Psoas muscle (tissue), 8 donors: ENCODE data around the gene ESPL1. TPM values are rescaled to one million over a fixed set of nuclear protein-coding genes. Genes with fewer than 3 reads are reported as not detected.
A peak's percentile ranks its signal among the peaks of the same experiment; 100 is the strongest.
"Not testable (repeated sequence)": the region's sequence is repeated elsewhere in the genome, so short reads cannot be mapped to it uniquely, and the experiment has no call there.

Experiments
- ATAC-seq, 4 donors: fragments of 200-7000 bp; cut with Tn5 transposase; one replicate each; pipeline ENCODE4 v1.9.1; 2020; ENCODE audit warnings: moderate library complexity in 3 of 4, mild to moderate bottlenecking in 2 of 4
- DNase-seq, 2 donors: peaks; one replicate each; pipeline ENCODE4 v3.0.0-alpha.2; 2020
- H3K27ac ChIP-seq: fragments of 200-600 bp; one replicate; pipeline ENCODE4 v1.8.0; 2022
- H3K27me3 ChIP-seq, 3 donors: fragments of 200-600 bp in 1 of 3; one replicate each; pipeline versions ENCODE4 v1.6.1 to v1.8.0; 2013 to 2022; ENCODE audit warnings: low read length in 2 of 3, mild to moderate bottlenecking in 2 of 3, moderate library complexity in 1 of 3; ENCODE audit not compliant: insufficient read depth in 3 of 3
- H3K36me3 ChIP-seq, 2 donors: fragments of 200-600 bp in 1 of 2; one replicate each; pipeline versions ENCODE4 v1.6.1 to v1.8.0; 2013 to 2022; ENCODE audit warnings: low read depth in 1 of 2, mild to moderate bottlenecking in 1 of 2, moderate library complexity in 1 of 2; ENCODE audit not compliant: insufficient read depth in 1 of 2
- H3K4me1 ChIP-seq: fragments of 200-600 bp; one replicate; pipeline ENCODE4 v1.8.0; 2022
- H3K4me3 ChIP-seq: fragments of 200-600 bp; one replicate; pipeline ENCODE4 v1.8.0; 2022; ENCODE audit warnings: mild to moderate bottlenecking
- H3K9me3 ChIP-seq: fragments of 200-600 bp; one replicate; pipeline ENCODE4 v1.8.0; 2022
- CTCF ChIP-seq: fragments of 200-600 bp; IDR thresholded peaks from one replicate; pipeline ENCODE4 v1.8.0; 2022; ENCODE audit warnings: antibody characterized with exemption
- WGBS, 3 donors: extraction: QIAGEN DNeasy Blood & Tissue Kit; methylation state at CpG; one replicate each; pipeline versions ENCODE4 v1.1.6 to v1.1.7; 2013; 5-methylcytosine and 5-hydroxymethylcytosine counted together
- intact Hi-C, 2 donors: fragments of 100-400 bp; cut with DNase I; formaldehyde crosslinking; loops; one replicate each; pipeline versions ENCODE4 v1.11.0 to v1.14.2; 2022
- polyA plus RNA-seq, 3 donors: library from polyadenylated mRNA; stranded (reverse); fragments of 200-250 nt; gene quantifications; one replicate each; pipeline ENCODE4 v1.2.3, GENCODE V29; 2013
- total RNA-seq, 4 donors: library from RNA; stranded (reverse); fragmentation: NEBNext Ultra II Directional in 2 of 4; extraction: Animal tissue kit (Norgen Biotek cat#: 25700) in 2 of 4; gene quantifications; one replicate each; pipeline versions ENCODE4 v1.2.1 to v1.2.4, GENCODE V29; 2021 to 2023
- donor health status: healthy with polysubstance abuse.
- donor health status: DM: no; HTN: no; CAD: no; lungs with moderate emphysema.
- donor health status: Bipolar disorder and iron deficiency.
- donor health status: healthy.
- donor health status: DM: yes; HTN: yes; CAD: no.
- donor health status: DM: no; HTN: no; CAD: no.
- donor health status: DM: no; HTN: no; CAD: no.
- donor health status: DM: yes; HTN: yes; CAD: no.

Gene ESPL1
- total and polyA plus RNA-seq, 7 donors = 0.03 to 0.48 (median 0.30) TPM; not detected in 2

GRCh38 chr12:53328043-53328435 is 59.9 kb downstream of the ESPL1 start:
- H3K36me3 ChIP-seq = no peaks in the 10 kb centered on the region
- 44 to 50% (median 48%) methylated on average over 15 to 16 of the region's 16 CpGs for WGBS, 3 donors
- H3K27ac ChIP-seq = no peak overlapping the region
- no peak for TF ChIP-seq CTCF
- H3K4me1 ChIP-seq = peaks cover 8% of the 10 kb centered on the region
- peaks cover 0 to 2% (median 0%) of the 10 kb centered on the region in 3 donors for H3K27me3 ChIP-seq
- peak in 1 of 2 donors; percentile 22 for DNase-seq
- no peaks in the 10 kb centered on the region for H3K9me3 ChIP-seq
- intact Hi-C loops = no loop called here
- no peak overlapping the region for H3K4me3 ChIP-seq
- no peak for ATAC-seq

GRCh38 chr12:53330671-53331070 is 62.6 kb downstream of the ESPL1 start:
- WGBS, 3 donors = 57 to 65% (median 61%) methylated on average over 5 of the region's 5 CpGs
- no peaks in the 10 kb centered on the region for H3K9me3 ChIP-seq
- H3K27ac ChIP-seq = no peak overlapping the region
- DNase-seq (peak in 1 of 2 donors; percentile 27), ATAC-seq (no peak)
- H3K4me1 ChIP-seq = no peaks in the 10 kb centered on the region
- no peaks in the 10 kb centered on the region for H3K36me3 ChIP-seq
- no peak for TF ChIP-seq CTCF
- H3K27me3 ChIP-seq = peaks cover 0 to 2% (median 0%) of the 10 kb centered on the region in 3 donors
- H3K4me3 ChIP-seq = no peak overlapping the region
- intact Hi-C loops = no loop called here

GRCh38 chr12:53332339-53332738 is 64.2 kb downstream of the ESPL1 start:
- H3K27ac ChIP-seq, ATAC-seq, DNase-seq, H3K4me3 ChIP-seq, H3K9me3 ChIP-seq, H3K4me1 ChIP-seq, H3K36me3 ChIP-seq, H3K27me3 ChIP-seq, intact Hi-C loops: not testable (repeated sequence)

- no peak overlapping the region for H3K4me3 ChIP-seq
- 61 to 63% (median 62%) methylated on average over 15 of the region's 15 CpGs for WGBS, 3 donors
- peaks cover 0 to 14% (median 4%) of the 10 kb centered on the region in 3 donors for H3K27me3 ChIP-seq
- intact Hi-C loops = no loop called here
- no peak for ATAC-seq
- no peaks in the 10 kb centered on the region for H3K9me3 ChIP-seq
- no peak for TF ChIP-seq CTCF
- no peaks in the 10 kb centered on the region for H3K36me3 ChIP-seq
- DNase-seq = no peak
- H3K4me1 ChIP-seq = no peaks in the 10 kb centered on the region
- no peak overlapping the region for H3K27ac ChIP-seq
These were observed 64.6 kb downstream of the ESPL1 start for GRCh38 chr12:53332744-53333143.

GRCh38 chr12:53333289-53333688 is 65.2 kb downstream of the ESPL1 start:
- Histone ChIP-seq H3K9me3 (no peaks in the 10 kb centered on the region), H3K27me3 (peaks cover 0 to 19% (median 4%) of the 10 kb centered on the region in 3 donors), H3K27ac (no peak overlapping the region), H3K4me3 (no peak overlapping the region), H3K4me1 (no peaks in the 10 kb centered on the region), H3K36me3 (no peaks in the 10 kb centered on the region)
- intact Hi-C loops = no loop called here
- TF ChIP-seq CTCF = no peak
- DNase-seq (no peak), ATAC-seq (no peak)
- WGBS, 3 donors = 81 to 85% (median 83%) methylated on average over 4 of the region's 4 CpGs
